OCI-LY1 (cell line): ENCODE measurements around the gene SLC41A1.

Source experiments
- CTCF ChIP-seq: fragments of 200-600 bp; sonication (generic), shearing (Covaris generic); IDR thresholded peaks from 2 replicates; pipeline ENCODE4 v1.5.1; 2017; ENCODE audit warnings: mild to moderate bottlenecking, antibody characterized with exemption, low read length, moderate library complexity, mixed read lengths
- EZH2 ChIP-seq: fragments of 200-600 bp; sonication (generic), shearing (Covaris generic); IDR thresholded peaks from 2 replicates; pipeline ENCODE4 v1.8.0; 2017; ENCODE audit warnings: borderline replicate concordance, mixed run types, mild to moderate bottlenecking, antibody characterized with exemption, low read length, moderate library complexity, mixed read lengths

GRCh38 chr1:205811660-205812059 is 1.3 kb downstream of the SLC41A1 start:
- TF ChIP-seq CTCF (no peak), EZH2 (no peak)
